ENCODE data around the gene PLEKHG4B. TPM values are rescaled to one million over a fixed set of nuclear protein-coding genes. Genes with fewer than 3 reads are reported as not detected.

PLEKHG4B gene
- polyA plus RNA-seq, 1 donor from 2014 or later, result 0.78 TPM

GRCh38 chr5:83029-83428, 8.9 kb upstream of the PLEKHG4B start:
- Histone ChIP-seq H2AFZ (ENCODE audit: low read depth, low read length) (no peak overlapping the region), H3K27ac (ENCODE audit: low read length) (no peak overlapping the region), H3K4me2 (ENCODE audit: low read length) (no peak overlapping the region), H3K27me3 (ENCODE audit: insufficient read depth, low read depth, low read length) (no peaks in the 10 kb centered on the region), H3F3A (ENCODE audit: insufficient read depth, low read length, poor library complexity, severe bottlenecking) (no peaks in the 10 kb centered on the region), H3K79me2 (replicated peaks; ENCODE audit: insufficient read depth, low read length) (no peaks in the 10 kb centered on the region), H3K9me3 (ENCODE audit: low read length) (no peaks in the 10 kb centered on the region), H3K9ac (ENCODE audit: low read length) (no peak overlapping the region), H4K20me1 (ENCODE audit: insufficient read depth) (no peaks in the 10 kb centered on the region), H3K36me3 (ENCODE audit: insufficient read depth, low read length) (no peaks in the 10 kb centered on the region), H3K9me2 (ENCODE audit: insufficient read depth, low read length) (no peaks in the 10 kb centered on the region), H3K4me3 (ENCODE audit: low read length) (no peak overlapping the region)
- TF ChIP-seq EZH2 (IDR thresholded peaks at IDR 0.05; ENCODE audit: borderline replicate concordance, insufficient read depth, low read length, poor library complexity, severe bottlenecking) (no peak), REST (IDR thresholded peaks at IDR 0.05; ENCODE audit: borderline replicate concordance) (no peak), POLR2AphosphoS5 (IDR thresholded peaks at IDR 0.05) (no peak), RAD21 (conservative IDR thresholded peaks at IDR 0.05) (no peak), TAF1 (IDR thresholded peaks at IDR 0.05; ENCODE audit: low read depth) (no peak), CTCF (IDR thresholded peaks at IDR 0.05; ENCODE audit: poor library complexity, severe bottlenecking) (no peak), EP300 (conservative IDR thresholded peaks at IDR 0.05; ENCODE audit: poor library complexity, severe bottlenecking) (no peak), MXI1 (conservative IDR thresholded peaks at IDR 0.05; ENCODE audit: poor library complexity, severe bottlenecking) (no peak), SMC3 (conservative IDR thresholded peaks at IDR 0.05; ENCODE audit: poor library complexity) (no peak)

GRCh38 chr5:85334-85995, 6.5 kb upstream of the PLEKHG4B start:
- Histone ChIP-seq H3K27ac (ENCODE audit: low read length) (no peak overlapping the region), H3K4me3 (ENCODE audit: low read length) (no peak overlapping the region), H2AFZ (ENCODE audit: low read depth, low read length) (no peak overlapping the region), H4K20me1 (ENCODE audit: insufficient read depth) (no peaks in the 10 kb centered on the region), H3K9ac (ENCODE audit: low read length) (no peak overlapping the region), H3K36me3 (ENCODE audit: insufficient read depth, low read length) (no peaks in the 10 kb centered on the region), H3K9me2 (ENCODE audit: insufficient read depth, low read length) (no peaks in the 10 kb centered on the region), H3K79me2 (replicated peaks; ENCODE audit: insufficient read depth, low read length) (no peaks in the 10 kb centered on the region), H3K9me3 (ENCODE audit: low read length) (no peaks in the 10 kb centered on the region), H3K27me3 (ENCODE audit: insufficient read depth, low read depth, low read length) (no peaks in the 10 kb centered on the region), H3K4me2 (ENCODE audit: low read length) (no peak overlapping the region), H3F3A (ENCODE audit: insufficient read depth, low read length, poor library complexity, severe bottlenecking) (no peaks in the 10 kb centered on the region)
- TF ChIP-seq REST (IDR thresholded peaks at IDR 0.05; ENCODE audit: borderline replicate concordance), result no peak
- TF ChIP-seq TAF1 (IDR thresholded peaks at IDR 0.05; ENCODE audit: low read depth), result no peak
- TF ChIP-seq POLR2AphosphoS5 (IDR thresholded peaks at IDR 0.05), result no peak
- TF ChIP-seq RAD21 (conservative IDR thresholded peaks at IDR 0.05), result no peak
- no peak for TF ChIP-seq CTCF (IDR thresholded peaks at IDR 0.05; ENCODE audit: poor library complexity, severe bottlenecking)
- TF ChIP-seq MXI1 (conservative IDR thresholded peaks at IDR 0.05; ENCODE audit: poor library complexity, severe bottlenecking), result no peak
